Lower lobe of right lung (tissue), 2 donors: ENCODE data around the gene MRPS22. TPM values are rescaled to one million over a fixed set of nuclear protein-coding genes. Genes with fewer than 3 reads are reported as not detected.
A peak's percentile ranks its signal among the peaks of the same experiment; 100 is the strongest.
"Not testable (repeated sequence)": the region's sequence is repeated elsewhere in the genome, so short reads cannot be mapped to it uniquely, and the experiment has no call there.

Experiments
- ATAC-seq, 2 donors: fragments of 200-7000 bp; cut with Tn5 transposase; one replicate each; pipeline ENCODE4 v1.9.1; 2020 to 2022; ENCODE audit warnings: mild to moderate bottlenecking in 2 of 2, moderate library complexity in 2 of 2
- DNase-seq: peaks from one replicate; pipeline ENCODE4 v3.0.0-alpha.2; 2020
- H3K27ac ChIP-seq: fragments of 200-600 bp; one replicate; pipeline ENCODE4 v1.8.0; 2022
- H3K27me3 ChIP-seq: fragments of 200-600 bp; one replicate; pipeline ENCODE4 v1.8.0; 2022; ENCODE audit warnings: low read depth
- H3K36me3 ChIP-seq: fragments of 200-600 bp; one replicate; pipeline ENCODE4 v1.8.0; 2022; ENCODE audit warnings: mild to moderate bottlenecking
- H3K4me1 ChIP-seq: fragments of 200-600 bp; one replicate; pipeline ENCODE4 v1.8.0; 2022
- H3K4me3 ChIP-seq: fragments of 200-600 bp; one replicate; pipeline ENCODE4 v1.8.0; 2022; ENCODE audit warnings: mild to moderate bottlenecking
- H3K9me3 ChIP-seq: fragments of 200-600 bp; one replicate; pipeline ENCODE4 v1.8.0; 2022
- CTCF ChIP-seq: fragments of 200-600 bp; IDR thresholded peaks from one replicate; pipeline ENCODE4 v1.8.0; 2022; ENCODE audit warnings: antibody characterized with exemption, mild to moderate bottlenecking
- intact Hi-C: fragments of 100-400 bp; cut with DNase I; formaldehyde crosslinking; loops from one replicate; pipeline ENCODE4 v1.11.0; 2022
- total RNA-seq: library from RNA; stranded (reverse); fragmentation: NEBNext Ultra II Directional; extraction: Animal tissue kit (Norgen Biotek cat#: 25700); gene quantifications from one replicate; pipeline ENCODE4 v1.2.1, GENCODE V29; 2021
- donor health status: DM: no; HTN: yes; CAD: no; lungs with severe emphysema.

MRPS22 gene
- total RNA-seq, 1 donor from 2014 or later, result 35.6 TPM

DNA sequence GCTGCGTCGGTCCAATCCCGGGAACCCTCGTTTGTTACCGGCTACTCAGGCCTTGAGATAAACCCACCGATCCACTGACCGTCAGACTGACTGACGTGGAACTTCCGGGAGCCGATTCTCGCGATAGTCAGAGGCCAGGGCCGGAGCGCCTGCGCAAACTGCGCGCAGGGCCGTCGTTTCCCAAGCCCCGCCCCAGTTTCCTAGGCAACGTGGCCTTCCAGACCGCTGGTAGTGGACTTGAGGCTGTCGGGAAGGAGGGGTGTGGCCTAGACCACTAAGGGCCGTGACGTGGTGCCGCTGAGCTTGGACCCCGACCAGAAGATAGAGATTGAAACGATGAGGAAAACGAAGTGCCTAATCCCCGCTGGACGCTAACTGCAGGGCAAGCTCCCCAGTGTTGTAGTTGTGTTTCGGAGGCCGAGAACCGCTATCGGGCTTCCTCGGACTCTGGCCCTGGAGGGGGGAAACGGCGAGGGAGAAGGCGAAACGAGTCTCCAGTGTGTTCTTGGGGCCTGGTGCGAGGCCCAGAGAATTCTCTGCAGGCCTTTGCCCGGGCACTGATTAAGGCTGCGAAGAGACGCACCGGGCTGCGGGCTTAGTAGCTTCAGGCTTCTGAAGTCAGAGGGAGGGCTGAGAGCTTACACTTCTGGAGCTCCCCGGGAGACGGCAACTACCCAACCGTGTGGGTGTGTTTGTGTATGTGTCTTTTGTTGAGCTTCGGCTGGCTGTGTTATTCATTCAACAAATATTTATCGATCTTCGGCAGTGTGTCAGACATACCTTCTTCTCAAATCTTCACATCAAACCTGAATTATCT lies 45.9 kb downstream of the MRPS22 start, which contains the start of gene COPB2:
Gene COPB2, minus strand, starts transcription at position 96 of the 817 bp plus-strand sequence. CDS start 97 bp downstream, outside the sequence.
- Histone ChIP-seq H3K27me3 (no peaks in the 10 kb centered on the region), H3K36me3 (peaks cover 5% of the 10 kb centered on the region), H3K4me3 (peak within 1 kb of the TSS; percentile 69), H3K27ac (peak within 1 kb of the TSS; percentile 96), H3K4me1 (peaks cover 41% of the 10 kb centered on the region), H3K9me3 (no peaks in the 10 kb centered on the region)
- no peak for TF ChIP-seq CTCF
- peak; percentile 100 for ATAC-seq
- peak; percentile 100 for DNase-seq
- intact Hi-C loops, result no loop called here

- TF ChIP-seq CTCF, result no peak
- Histone ChIP-seq H3K36me3 (no peaks in the 10 kb centered on the region), H3K4me1 (peaks cover 10% of the 10 kb centered on the region), H3K27ac (no peak overlapping the region), H3K9me3 (no peaks in the 10 kb centered on the region), H3K4me3 (no peak overlapping the region), H3K27me3 (no peaks in the 10 kb centered on the region)
- intact Hi-C loops, result no loop called here
- DNase-seq (no peak), ATAC-seq (no peak)
These were observed 50.3 kb downstream of the MRPS22 start for GRCh38 chr3:139394116-139394515.

DNA sequence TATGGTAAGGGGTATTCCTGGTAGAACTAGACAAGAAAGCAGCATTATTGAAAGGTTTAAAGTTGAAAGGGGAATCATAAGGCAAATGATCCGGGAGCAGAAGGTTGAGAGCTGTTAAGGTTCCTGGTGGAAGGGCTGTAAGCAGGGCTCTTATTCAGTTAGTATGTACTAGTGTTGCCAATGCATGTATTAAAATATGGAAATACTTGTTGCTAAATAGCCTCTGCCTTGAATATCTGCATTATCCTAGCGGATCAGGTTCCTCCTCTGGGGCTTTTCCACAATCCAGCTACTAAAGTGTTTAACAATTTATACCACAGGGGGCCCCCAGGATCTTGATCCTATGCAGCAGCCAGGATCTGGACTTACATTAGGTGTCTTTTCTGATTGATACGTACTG lies 52.9 kb downstream of the MRPS22 start:
- H3K4me1 ChIP-seq, result no peaks in the 10 kb centered on the region
- H3K27ac ChIP-seq, result no peak overlapping the region
- H3K27me3 ChIP-seq, result no peaks in the 10 kb centered on the region
- no peak for TF ChIP-seq CTCF
- no peak overlapping the region for H3K4me3 ChIP-seq
- ATAC-seq (no peak), DNase-seq (no peak)
- H3K9me3 ChIP-seq, result peaks cover 7% of the 10 kb centered on the region
- intact Hi-C loops, result no loop called here
- H3K36me3 ChIP-seq, result no peaks in the 10 kb centered on the region

DNA sequence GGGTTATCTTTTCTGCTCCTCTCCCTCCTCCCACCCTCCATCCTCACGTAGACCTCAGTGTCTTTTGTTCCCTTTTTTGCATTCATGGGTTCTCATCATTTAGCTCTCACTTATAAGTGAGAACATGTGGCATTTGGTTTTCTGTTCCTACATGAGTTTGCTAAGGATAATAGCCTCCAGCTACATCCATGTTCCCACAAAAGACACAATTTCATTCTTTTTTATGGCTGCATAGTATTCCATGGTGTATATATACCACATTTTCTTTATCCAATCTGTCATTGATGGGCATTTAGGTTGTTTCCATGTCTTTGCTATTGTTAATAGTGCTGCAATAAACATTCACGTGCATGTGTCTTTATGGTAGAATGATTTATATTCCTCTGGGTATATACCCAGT lies 57.3 kb downstream of the MRPS22 start:
- peaks cover 26% of the 10 kb centered on the region for H3K9me3 ChIP-seq
- intact Hi-C loops, result not testable (repeated sequence)

More for the DNA sequence above, 57.3 kb downstream of the MRPS22 start:
- not testable (repeated sequence) for H3K4me1 ChIP-seq, H3K36me3 ChIP-seq, DNase-seq, H3K27ac ChIP-seq, H3K27me3 ChIP-seq, H3K4me3 ChIP-seq, ATAC-seq

Other genes with a start within 250 kb of the MRPS22 start
- 109 TPM for gene COPB2, start 45.6 kb downstream of the MRPS22 start, total RNA-seq
- gene RBP2, start 132.5 kb downstream of the MRPS22 start, total RNA-seq, result 3.1 TPM
- gene RBP1, start 195.7 kb downstream of the MRPS22 start, total RNA-seq, result 15.7 TPM